Mesenteric fat pad (tissue), 1 donor: ENCODE measurements around the gene PAGE2B. TPM values are rescaled to one million over a fixed set of nuclear protein-coding genes. Genes with fewer than 3 reads are reported as not detected.
"Not testable (repeated sequence)": the region's sequence is repeated elsewhere in the genome, so short reads cannot be mapped to it uniquely, and the experiment has no call there.

Experiments used
- DNase-seq: peaks from one replicate; pipeline ENCODE4 v3.0.0-alpha.2; 2020; ENCODE audit warnings: low spot score
- long read RNA-seq: library from polyadenylated mRNA; unstranded; transcript quantifications from one replicate; pipeline ENCODE4 v2.0.0, GENCODE V29; 2020
- total RNA-seq: library from RNA; stranded (reverse); fragmentation: NEBNext Ultra II Directional; extraction: Animal tissue kit (Norgen Biotek cat#: 25700); gene quantifications from one replicate; pipeline ENCODE4 v1.2.1, GENCODE V29; 2021
- donor health status: DM: yes; HTN: yes; CAD: no.

PAGE2B gene, protein sequence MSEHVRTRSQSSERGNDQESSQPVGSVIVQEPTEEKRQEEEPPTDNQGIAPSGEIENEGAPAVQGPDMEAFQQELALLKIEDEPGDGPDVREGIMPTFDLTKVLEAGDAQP
- total RNA-seq: not detected
- long read RNA-seq: 0 reads

DNA sequence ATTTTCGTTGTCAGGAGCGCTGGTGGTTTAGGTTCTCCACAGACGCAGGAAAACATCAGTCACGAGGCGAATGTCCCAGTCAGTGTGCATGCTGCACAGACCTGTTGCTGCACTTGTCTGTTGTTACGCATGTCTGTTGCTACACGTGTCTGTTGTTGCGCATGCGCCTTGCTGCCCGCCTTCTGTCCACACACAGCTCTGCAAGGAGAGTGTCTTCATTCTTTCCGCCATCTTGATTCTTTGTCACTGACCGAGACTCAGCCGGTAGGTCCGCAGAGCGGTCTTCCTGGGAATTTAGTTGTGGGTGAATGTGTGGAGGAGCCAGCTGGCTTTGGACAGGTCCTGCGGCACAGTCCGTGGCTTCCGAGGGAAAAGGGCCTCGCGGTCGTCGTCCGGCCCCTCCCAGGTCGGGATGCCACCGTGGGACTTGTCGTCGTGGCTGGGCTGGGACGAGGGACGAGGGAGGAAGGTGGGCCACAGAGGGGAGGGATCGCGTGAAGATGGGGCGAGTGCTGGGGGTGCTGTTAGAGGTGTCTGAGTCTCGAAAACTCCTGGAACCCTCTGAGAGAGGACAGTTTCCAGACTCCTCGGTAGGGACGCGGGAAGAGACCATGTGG is at the start of gene PAGE2B:
TSS of gene PAGE2B (plus strand) at position 180 of the 617 bp plus-strand sequence. CDS start 1,012 bp downstream, outside the sequence.
- no peak for DNase-seq

GRCh38 chrX:55026143-55026542 is 48.7 kb upstream of the PAGE2B start:
- no peak for DNase-seq

GRCh38 chrX:55026840-55027239 is 48.0 kb upstream of the PAGE2B start:
- DNase-seq: no peak

DNA sequence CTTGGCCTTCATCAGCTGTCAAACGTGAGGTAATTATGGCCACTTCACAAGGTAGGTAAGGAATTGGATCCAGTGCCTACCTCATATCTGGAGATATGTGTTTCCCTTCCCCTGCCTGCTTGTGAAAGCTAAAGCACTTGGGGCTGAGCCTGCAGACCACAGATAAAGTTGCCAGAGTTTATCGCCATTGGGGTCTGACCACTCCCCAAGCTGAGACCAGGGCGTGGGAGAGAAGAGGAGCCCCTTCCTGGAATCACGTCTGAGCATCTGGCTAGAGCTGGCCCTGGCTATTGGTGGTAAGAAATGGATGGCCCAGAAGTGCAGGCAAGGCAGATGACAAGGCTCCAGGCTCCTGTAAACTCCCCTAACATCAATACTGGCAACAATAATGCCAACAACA is 46.8 kb upstream of the PAGE2B start:
- no peak for DNase-seq

DNA sequence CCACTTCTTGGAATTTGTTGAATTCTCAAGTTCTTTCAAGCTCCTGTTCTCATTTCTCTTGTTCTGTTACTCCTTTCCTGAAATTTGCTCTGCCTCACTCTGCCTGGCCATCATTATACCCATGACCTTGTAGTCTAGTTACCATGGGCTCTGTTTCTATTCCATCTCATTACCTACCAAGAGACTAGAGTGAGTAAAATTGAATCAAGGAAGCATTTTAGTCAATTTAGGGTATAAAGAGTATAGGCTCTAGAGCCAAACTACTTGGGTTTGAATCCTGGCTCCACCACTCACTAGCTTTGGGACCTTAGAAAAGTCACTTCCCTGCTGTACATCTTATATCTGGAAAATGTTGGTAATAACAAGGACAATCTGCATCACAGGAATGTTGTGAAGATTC is 46.2 kb upstream of the PAGE2B start:
- DNase-seq: no peak

DNA sequence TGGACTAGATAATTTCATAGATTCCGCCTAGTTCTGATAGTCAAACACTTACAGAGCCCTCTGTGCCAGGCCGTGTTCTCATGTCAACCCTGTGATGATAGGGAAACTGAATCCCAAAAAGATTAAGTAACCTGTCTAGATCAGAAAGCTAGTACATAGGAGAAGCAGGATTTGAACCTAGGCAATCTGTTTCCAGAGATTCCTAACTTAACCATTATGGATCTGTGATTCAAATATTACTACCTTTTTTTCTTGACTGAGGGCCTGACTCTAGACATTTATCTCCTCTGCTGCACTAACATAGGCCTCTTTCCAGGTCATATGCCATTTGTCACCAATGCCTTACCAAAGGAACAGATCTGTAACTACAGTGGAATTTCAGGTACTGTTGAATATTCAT is 45.5 kb upstream of the PAGE2B start:
- no peak for DNase-seq

- DNase-seq: no peak
These were observed 44.3 kb upstream of the PAGE2B start, which contains the start of gene ALAS2 for GRCh38 chrX:55030271-55031205. TSS of gene ALAS2 (minus strand) at chrX:55030977. CDS start at chrX:55026000, 4,977 bp downstream.

DNA sequence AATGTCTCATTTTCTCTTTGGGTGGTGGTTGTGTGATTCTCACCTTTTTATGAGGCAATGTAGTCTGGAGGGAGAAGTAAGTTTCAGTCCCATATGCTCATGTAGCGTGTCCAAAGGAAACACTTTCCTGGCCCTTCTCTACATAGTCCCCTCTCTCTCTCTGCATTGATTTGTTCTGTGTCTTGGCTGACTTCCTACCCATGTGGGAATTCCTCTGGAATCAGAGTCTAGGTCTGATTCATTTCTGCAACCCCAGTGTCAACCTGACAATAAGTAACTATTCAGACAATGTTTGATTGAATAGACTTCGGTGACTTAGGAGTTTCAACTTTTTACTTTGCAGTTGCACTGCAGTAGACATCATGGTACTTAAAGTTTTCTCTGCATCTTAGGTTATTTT is 41.4 kb upstream of the PAGE2B start:
- DNase-seq: no peak

DNA sequence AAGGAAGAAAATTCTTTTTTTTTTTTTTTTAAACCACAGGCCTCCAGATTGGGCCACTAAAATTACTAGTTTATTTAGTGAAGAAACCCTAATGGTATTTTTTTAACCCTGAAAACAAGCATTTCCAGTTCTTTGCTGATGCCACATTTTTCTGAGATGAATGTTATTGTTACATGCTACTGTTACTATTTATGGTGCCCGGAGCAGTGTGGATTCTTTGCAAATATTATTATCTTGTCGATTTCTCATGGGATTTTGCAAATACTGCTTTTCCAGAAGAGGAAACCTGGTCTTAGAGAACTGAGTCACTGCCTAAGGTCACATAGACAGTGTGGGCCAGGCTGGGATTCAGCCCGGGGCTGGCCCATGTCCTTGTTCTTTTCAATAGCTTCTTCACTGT is 35.4 kb upstream of the PAGE2B start:
- DNase-seq: no peak

DNA sequence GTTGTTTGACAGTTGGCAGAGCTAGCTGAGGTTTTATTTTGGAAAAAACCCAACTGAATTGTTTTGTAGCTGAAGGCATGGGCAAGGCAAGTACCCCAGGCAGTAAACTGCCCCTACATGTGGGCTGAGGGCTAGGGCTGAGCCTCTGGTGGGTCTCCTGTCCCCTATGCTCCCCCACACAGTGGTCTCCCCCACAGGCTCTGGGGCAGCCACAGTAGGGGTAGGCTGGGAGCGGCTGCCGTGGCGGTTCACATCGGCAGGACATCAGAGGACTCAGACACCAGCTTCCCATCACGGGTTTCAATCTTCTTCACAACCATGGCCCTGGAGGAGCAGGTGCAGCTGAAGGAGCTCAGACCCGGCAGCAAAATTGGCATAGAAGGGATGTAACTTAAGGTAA is 33.3 kb upstream of the PAGE2B start:
- DNase-seq: no peak

DNA sequence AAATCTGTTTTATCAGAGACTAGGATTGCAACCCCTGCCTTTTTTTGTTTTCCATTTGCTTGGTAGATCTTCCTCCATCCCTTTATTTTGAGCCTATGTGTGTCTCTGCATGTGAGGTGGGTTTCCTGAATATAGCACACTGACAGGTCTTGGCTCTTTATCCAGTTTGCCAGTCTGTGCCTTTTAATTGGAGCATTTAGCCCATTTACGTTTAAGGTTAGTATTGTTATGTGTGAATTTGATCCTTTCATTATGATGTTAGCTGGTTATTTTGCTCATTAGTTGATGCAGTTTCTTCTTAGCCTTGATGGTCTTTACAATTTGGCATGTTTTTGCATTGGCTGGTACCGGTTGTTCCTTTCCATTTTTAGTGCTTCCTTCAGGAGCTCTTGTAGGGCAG is 24.2 kb upstream of the PAGE2B start:
- DNase-seq: not testable (repeated sequence)

GRCh38 chrX:55056820-55057674 is 17.8 kb upstream of the PAGE2B start:
- no peak for DNase-seq

DNA sequence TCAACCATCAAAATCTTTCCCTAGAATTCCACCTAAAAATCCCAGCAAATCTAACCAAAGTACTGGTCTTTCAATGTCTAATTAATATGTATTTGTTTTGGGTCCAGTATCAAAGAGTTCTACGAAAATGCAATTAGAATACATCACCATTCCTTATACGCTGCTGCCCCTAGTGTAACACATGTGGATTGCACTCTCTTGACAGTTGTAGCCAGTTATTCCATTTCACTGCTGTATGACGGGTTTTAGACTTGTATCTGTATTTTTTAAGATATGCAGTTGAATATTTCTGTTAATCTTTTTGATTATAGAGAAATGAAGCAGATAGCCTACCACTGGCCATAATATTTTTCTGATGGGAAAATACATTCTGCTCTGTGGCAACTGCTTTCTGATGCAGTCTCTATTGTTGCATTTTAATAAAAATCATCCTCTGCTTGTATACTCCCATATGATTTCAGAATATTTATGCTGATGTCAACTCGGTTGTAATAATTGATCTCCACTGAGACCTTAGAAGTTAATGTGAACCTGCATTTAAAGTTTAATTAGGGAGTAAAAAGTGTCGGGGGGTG is 17.1 kb upstream of the PAGE2B start:
- DNase-seq: no peak

- not testable (repeated sequence) for DNase-seq
These were observed 7.7 kb upstream of the PAGE2B start for GRCh38 chrX:55067180-55067579.

DNA sequence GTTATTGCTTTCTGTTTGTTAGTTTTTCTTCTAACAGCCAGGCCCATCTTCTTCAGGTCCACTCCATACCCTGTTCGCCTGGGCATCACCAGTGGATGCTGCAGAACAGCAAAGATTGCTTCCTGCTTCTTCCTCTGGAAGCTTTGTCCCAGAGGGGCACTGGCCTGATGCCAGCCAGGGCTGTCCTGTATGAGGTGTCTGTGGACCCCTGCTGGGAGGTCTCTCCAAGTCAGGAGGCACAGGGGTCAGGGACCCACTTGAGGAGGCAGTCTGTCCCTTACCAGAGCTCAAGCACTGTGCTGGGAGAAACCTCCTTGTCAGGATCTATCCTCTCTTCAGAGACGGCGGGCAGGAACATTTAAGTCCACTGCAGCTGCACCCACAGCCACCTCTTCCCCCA is 2.5 kb upstream of the PAGE2B start:
- no peak for DNase-seq

- no peak for DNase-seq
These were observed 14.1 kb downstream of the PAGE2B start, which contains the start of gene PAGE2 for GRCh38 chrX:55088795-55089489. TSS of gene PAGE2 (plus strand) at chrX:55089018. CDS start at chrX:55090021, 1,003 bp downstream.

- no peak for DNase-seq
These were observed 23.9 kb downstream of the PAGE2B start for GRCh38 chrX:55098691-55099090.

GRCh38 chrX:55099162-55099561 is 24.3 kb downstream of the PAGE2B start:
- no peak for DNase-seq

DNA sequence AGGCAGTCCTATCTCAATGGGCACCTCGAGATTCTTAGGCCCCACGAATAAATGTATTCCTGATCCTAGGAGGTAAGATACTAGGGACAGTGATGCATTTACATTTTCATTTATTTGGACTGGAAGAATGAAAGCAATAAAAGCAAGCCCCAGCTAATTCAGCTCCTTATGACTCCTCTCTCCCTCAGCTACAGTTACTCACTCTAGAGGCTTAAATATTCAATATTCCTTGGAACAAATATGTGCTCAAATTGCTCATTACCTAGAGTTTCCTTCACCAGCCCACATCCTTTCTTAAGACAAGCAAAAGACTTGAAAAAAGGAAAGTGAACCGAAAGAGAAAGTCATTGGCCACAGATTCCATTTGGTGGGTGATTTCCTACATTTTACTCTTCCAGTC is 27.9 kb downstream of the PAGE2B start:
- no peak for DNase-seq

DNA sequence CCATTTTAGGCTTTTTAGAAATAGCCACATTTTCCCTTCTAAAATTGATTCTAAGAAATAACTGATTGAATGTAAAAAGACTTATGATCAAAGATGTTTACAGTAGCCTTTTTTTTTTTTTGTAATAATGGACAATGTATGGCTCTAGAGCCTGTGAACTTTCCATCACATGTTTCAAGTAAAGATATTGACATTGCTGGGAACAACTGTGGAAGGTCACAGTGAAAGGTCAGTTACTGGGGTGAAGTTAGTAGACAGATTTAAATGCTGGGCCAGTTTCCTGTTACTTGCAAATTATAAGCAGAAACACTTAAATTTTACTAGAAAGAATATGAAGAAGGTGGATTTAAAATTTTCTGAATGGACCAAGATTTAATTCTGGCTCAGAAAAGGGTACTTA is 32.4 kb downstream of the PAGE2B start:
- no peak for DNase-seq
